22Rv1 (cell line): ENCODE data around the gene THRB.

Source experiments
- CTCF ChIP-seq: fragments of 450-650 bp; IDR thresholded peaks from 2 replicates; pipeline ENCODE4 v1.5.1; 2017; ENCODE audit warnings: mild to moderate bottlenecking
- ZFX ChIP-seq: fragments of 450-650 bp; IDR thresholded peaks from 2 replicates; pipeline ENCODE4 v1.6.1; 2017; ENCODE audit warnings: antibody characterized with exemption, borderline replicate concordance

- TF ChIP-seq CTCF (no peak), ZFX (no peak)
Observed at GRCh38 chr3:24072193-24072592, 422.5 kb downstream of the THRB start.
